Gastroesophageal sphincter (tissue), 3 donors: ENCODE data around the gene UBQLN4.

Source experiments
- CTCF ChIP-seq, 4 experiments: fragments of 200-600 bp in 2 of 4; fragments of 450-650 bp in 2 of 4; sonication (generic) in 1 of 4; IDR thresholded peaks; one replicate each; pipeline ENCODE4 v1.5.1; 2017 to 2019; ENCODE audit warnings: antibody characterized with exemption in 4 of 4, mild to moderate bottlenecking in 2 of 4, moderate library complexity in 2 of 4
- POLR2A ChIP-seq, 2 donors: fragments of 450-650 bp; IDR thresholded peaks; one replicate each; pipeline ENCODE4 v1.6.1; 2017; ENCODE audit warnings: antibody characterized with exemption in 2 of 2, mild to moderate bottlenecking in 2 of 2, moderate library complexity in 1 of 2

- no peak for TF ChIP-seq CTCF (IDR thresholded peaks at IDR 0.05)
- no peak for TF ChIP-seq POLR2A (IDR thresholded peaks at IDR 0.05)
Measured at GRCh38 chr1:156095906-156096508, 42.4 kb upstream of the UBQLN4 start.
